ENCODE results near the gene ANTXR2.

DNA sequence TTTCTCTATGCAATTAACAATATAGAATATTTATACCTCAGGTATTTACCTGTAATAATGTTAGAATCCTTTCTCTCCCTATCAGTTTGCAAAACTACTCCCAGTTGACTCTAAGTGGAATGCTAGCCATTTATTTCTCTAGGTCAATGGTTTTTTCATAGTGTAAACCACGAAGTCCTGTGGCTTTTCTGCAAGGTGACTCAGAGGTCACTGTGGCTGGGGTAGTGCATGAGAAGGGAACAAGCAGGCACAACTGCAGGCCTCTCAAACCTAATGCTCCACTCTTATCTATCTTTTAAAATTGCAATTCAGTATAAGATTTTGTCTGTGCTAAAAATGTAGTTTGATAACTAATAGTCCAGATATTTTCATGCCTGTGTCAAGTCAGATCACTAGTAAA, 159.4 kb downstream of the ANTXR2 start:
- TF ChIP-seq, protein P1, sequence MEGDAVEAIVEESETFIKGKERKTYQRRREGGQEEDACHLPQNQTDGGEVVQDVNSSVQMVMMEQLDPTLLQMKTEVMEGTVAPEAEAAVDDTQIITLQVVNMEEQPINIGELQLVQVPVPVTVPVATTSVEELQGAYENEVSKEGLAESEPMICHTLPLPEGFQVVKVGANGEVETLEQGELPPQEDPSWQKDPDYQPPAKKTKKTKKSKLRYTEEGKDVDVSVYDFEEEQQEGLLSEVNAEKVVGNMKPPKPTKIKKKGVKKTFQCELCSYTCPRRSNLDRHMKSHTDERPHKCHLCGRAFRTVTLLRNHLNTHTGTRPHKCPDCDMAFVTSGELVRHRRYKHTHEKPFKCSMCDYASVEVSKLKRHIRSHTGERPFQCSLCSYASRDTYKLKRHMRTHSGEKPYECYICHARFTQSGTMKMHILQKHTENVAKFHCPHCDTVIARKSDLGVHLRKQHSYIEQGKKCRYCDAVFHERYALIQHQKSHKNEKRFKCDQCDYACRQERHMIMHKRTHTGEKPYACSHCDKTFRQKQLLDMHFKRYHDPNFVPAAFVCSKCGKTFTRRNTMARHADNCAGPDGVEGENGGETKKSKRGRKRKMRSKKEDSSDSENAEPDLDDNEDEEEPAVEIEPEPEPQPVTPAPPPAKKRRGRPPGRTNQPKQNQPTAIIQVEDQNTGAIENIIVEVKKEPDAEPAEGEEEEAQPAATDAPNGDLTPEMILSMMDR (conservative IDR thresholded peaks at IDR 0.05; ENCODE audit: low read depth, low read length) = no peak
- no peak for TF ChIP-seq EZH2 (IDR thresholded peaks at IDR 0.05; ENCODE audit: borderline replicate concordance, low read depth, low read length, poor library complexity, severe bottlenecking)
